WTC11 (cell line): ENCODE data around the gene TM7SF3. TPM values are rescaled to one million over a fixed set of nuclear protein-coding genes. Genes with fewer than 3 reads are reported as not detected.

Experiments
- ATAC-seq: fragments of 200-7000 bp; cut with Tn5 transposase; 2 replicates; pipeline ENCODE4 v1.10.0; 2021; ENCODE audit warnings: mild to moderate bottlenecking, moderate library complexity
- CTCF ChIA-PET: fragments of 300-600 bp; sonication (Branson Sonifier 250); formaldehyde crosslinking; loops from one replicate; lab custom pipeline; 2021; ENCODE audit warnings: antibody characterized with exemption; lab: Charles Lee
- POLR2A ChIA-PET: fragments of 350-600 bp; sonication (Branson Sonifier 250); formaldehyde crosslinking; loops from one replicate; lab custom pipeline; 2021; ENCODE audit warnings: antibody characterized with exemption; lab: Charles Lee
- DNase-seq: peaks from one replicate; pipeline ENCODE4 v3.0.0; 2021; ENCODE audit warnings: low spot score
- H3K27ac Mint-ChIP-seq: 2 replicates; pipeline ENCODE4 v1.8.0; 2021; ENCODE audit warnings: mixed read lengths
- H3K27me3 Mint-ChIP-seq: 2 replicates; pipeline ENCODE4 v1.8.0; 2021; ENCODE audit warnings: low read depth, mild to moderate bottlenecking, moderate library complexity, mixed read lengths
- H3K36me3 Mint-ChIP-seq: 2 replicates; pipeline ENCODE4 v1.8.0; 2021; ENCODE audit warnings: mixed read lengths
- H3K4me1 Mint-ChIP-seq: 2 replicates; pipeline ENCODE4 v1.8.0; 2022; ENCODE audit warnings: mixed read lengths
- H3K4me3 Mint-ChIP-seq: 2 replicates; pipeline ENCODE4 v1.8.0; 2021; ENCODE audit warnings: mild to moderate bottlenecking, moderate library complexity, mixed read lengths
- H3K9me3 Mint-ChIP-seq: 2 replicates; pipeline ENCODE4 v1.8.0; 2021; ENCODE audit warnings: mixed read lengths
- AFF4 ChIP-seq: sonication (generic); formaldehyde crosslinking; IDR thresholded peaks from 2 replicates; pipeline ENCODE4 v1.8.1; 2023; ENCODE audit warnings: mild to moderate bottlenecking, missing genetic modification reagents, borderline replicate concordance
- ARID4B ChIP-seq: sonication (generic); formaldehyde crosslinking; IDR thresholded peaks from 2 replicates; pipeline ENCODE4 v1.8.0; 2023; ENCODE audit warnings: missing genetic modification reagents, mild to moderate bottlenecking, borderline replicate concordance
- ATF3 ChIP-seq: sonication (generic); formaldehyde crosslinking; conservative IDR thresholded peaks from 2 replicates; pipeline ENCODE4 v1.8.1; 2022; ENCODE audit warnings: mild to moderate bottlenecking, missing genetic modification reagents
- E2F4 ChIP-seq: sonication (generic); formaldehyde crosslinking; IDR thresholded peaks from 2 replicates; pipeline ENCODE4 v1.8.1; 2022; ENCODE audit warnings: low read depth, mild to moderate bottlenecking, moderate library complexity, missing genetic modification reagents, borderline replicate concordance
- E2F5 ChIP-seq: sonication (generic); formaldehyde crosslinking; IDR thresholded peaks from 2 replicates; pipeline ENCODE4 v1.8.1; 2022; ENCODE audit warnings: mild to moderate bottlenecking, moderate library complexity, missing genetic modification reagents
- ELF4 ChIP-seq: sonication (generic); formaldehyde crosslinking; IDR thresholded peaks from 2 replicates; pipeline ENCODE4 v1.8.1; 2022; ENCODE audit warnings: low read depth, mild to moderate bottlenecking, moderate library complexity, missing genetic modification reagents
- GRHL2 ChIP-seq: fragments of 250-450 bp; sonication (Bioruptor Pico); IDR thresholded peaks from 2 replicates; pipeline ENCODE4 v1.8.0; 2022; ENCODE audit warnings: mild to moderate bottlenecking, moderate library complexity; ENCODE audit not compliant: insufficient replicate concordance, severe bottlenecking
- HMGA2 ChIP-seq: fragments of 250-450 bp; sonication (Bioruptor Pico); IDR thresholded peaks from 2 replicates; pipeline ENCODE4 v1.4.0; 2021; ENCODE audit warnings: mild to moderate bottlenecking, moderate library complexity
- JAZF1 ChIP-seq: fragments of 250-450 bp; sonication (Bioruptor Pico); IDR thresholded peaks from 2 replicates; pipeline ENCODE4 v1.9.0; 2021; ENCODE audit warnings: moderate library complexity, mild to moderate bottlenecking, inconsistent platforms
- KAT7 ChIP-seq: sonication (generic); formaldehyde crosslinking; IDR thresholded peaks from 2 replicates; pipeline ENCODE4 v1.8.1; 2023; ENCODE audit warnings: missing genetic modification reagents, mild to moderate bottlenecking, borderline replicate concordance
- OVOL2 ChIP-seq: fragments of 250-450 bp; sonication (Bioruptor Pico); IDR thresholded peaks from 2 replicates; pipeline ENCODE4 v1.9.0; 2021; ENCODE audit warnings: mild to moderate bottlenecking, borderline replicate concordance
- RELA ChIP-seq: sonication (generic); formaldehyde crosslinking; IDR thresholded peaks from 2 replicates; pipeline ENCODE4 v1.8.1; 2022; ENCODE audit warnings: missing genetic modification reagents, mild to moderate bottlenecking, borderline replicate concordance
- TCF7 ChIP-seq: sonication (generic); formaldehyde crosslinking; IDR thresholded peaks from 2 replicates; pipeline ENCODE4 v1.8.0; 2022; ENCODE audit warnings: mild to moderate bottlenecking, low read depth, missing genetic modification reagents, moderate library complexity
- USF2 ChIP-seq: sonication (generic); formaldehyde crosslinking; IDR thresholded peaks from 2 replicates; pipeline ENCODE4 v1.8.1; 2023; ENCODE audit warnings: mild to moderate bottlenecking, missing genetic modification reagents, moderate library complexity
- ZNF121 ChIP-seq: sonication (generic); formaldehyde crosslinking; IDR thresholded peaks from 2 replicates; pipeline ENCODE4 v1.8.0; 2023; ENCODE audit warnings: missing genetic modification reagents
- ZNF512 ChIP-seq: sonication (generic); formaldehyde crosslinking; IDR thresholded peaks from 2 replicates; pipeline ENCODE4 v1.8.1; 2022; ENCODE audit warnings: missing genetic modification reagents, borderline replicate concordance
- ZNF671 ChIP-seq: fragments of 250-450 bp; sonication (Bioruptor Pico); IDR thresholded peaks from 2 replicates; pipeline ENCODE4 v1.8.0; 2021; ENCODE audit warnings: mild to moderate bottlenecking
- total RNA-seq: library from RNA; stranded (reverse); gene quantifications from 3 replicates; pipeline ENCODE4 v1.2.3, GENCODE V29; 2021

The TM7SF3 gene
- total RNA-seq, 1 experiment from 2014 or later, result 75.3 TPM

- ATAC-seq (no peak), DNase-seq (no peak)
- peaks cover 15% of the 10 kb centered on the region for H3K36me3 Mint-ChIP-seq
- H3K27me3 Mint-ChIP-seq, result no peaks in the 10 kb centered on the region
- no peaks in the 10 kb centered on the region for H3K9me3 Mint-ChIP-seq
- H3K4me3 Mint-ChIP-seq, result peak overlapping the region; percentile 98
- POLR2A ChIA-PET, result no interaction called here
- H3K4me1 Mint-ChIP-seq, result peaks cover 19% of the 10 kb centered on the region
- CTCF ChIA-PET, result interaction anchor here (0.6 to 1.2 kb wide), 2 partner anchors 16 to 79 kb away, joined by 3 to 4 read pairs; no protein-coding TSS in a partner anchor
- TF ChIP-seq HMGA2 (CRISPR knock-in tag) (no peak), GRHL2 (CRISPR knock-in tag) (no peak), ATF3 (CRISPR knock-in tag) (no peak), JAZF1 (no peak), USF2 (CRISPR knock-in tag) (no peak), OVOL2 (CRISPR knock-in tag) (no peak), E2F5 (CRISPR knock-in tag) (no peak), ZNF512 (CRISPR knock-in tag) (no peak)
- peak overlapping the region; percentile 43; the same call in 1 of the 2 replicates for H3K27ac Mint-ChIP-seq
These were observed 77.4 kb downstream of the TM7SF3 start for GRCh38 chr12:26936559-26937442.

- TF ChIP-seq ZNF671 (CRISPR knock-in tag) (no peak), ARID4B (CRISPR knock-in tag) (no peak), RELA (CRISPR knock-in tag) (no peak), TCF7 (CRISPR knock-in tag) (no peak), ATF3 (CRISPR knock-in tag) (no peak), ELF4 (no peak), KAT7 (no peak), E2F4 (CRISPR knock-in tag) (no peak), ZNF121 (no peak), AFF4 (no peak)
- CTCF ChIA-PET, result interaction anchor here (1.2 kb wide), 1 partner anchor 80 kb away, joined by 3 read pairs; no protein-coding TSS in a partner anchor
These were observed 78.4 kb downstream of the TM7SF3 start for GRCh38 chr12:26935636-26936378.

More at GRCh38 chr12:26935636-26936378, 78.4 kb downstream of the TM7SF3 start:
- no peak for DNase-seq
- no peak for ATAC-seq
- H3K27ac Mint-ChIP-seq, result no peak overlapping the region
- H3K4me1 Mint-ChIP-seq, result peaks cover 19% of the 10 kb centered on the region
- H3K4me3 Mint-ChIP-seq, result peak overlapping the region; percentile 98
- POLR2A ChIA-PET, result no interaction called here
- H3K27me3 Mint-ChIP-seq, result no peaks in the 10 kb centered on the region
- no peaks in the 10 kb centered on the region for H3K9me3 Mint-ChIP-seq
- peaks cover 15% of the 10 kb centered on the region for H3K36me3 Mint-ChIP-seq
